Cardiac muscle cell (in vitro differentiated cells and primary cell): Measurements from ENCODE around the gene RPP38. TPM values are rescaled to one million over a fixed set of nuclear protein-coding genes. Genes with fewer than 3 reads are reported as not detected.

ENCODE experiments used
- DNase-seq, 2 donors: peaks; one replicate each; pipeline versions ENCODE4 v3.0.0 to v3.0.0-alpha.2; 2010 to 2017; ENCODE audit warnings: low read depth in 1 of 2, low spot score in 1 of 2
- H3K27ac ChIP-seq: fragments of 200-600 bp; sonication (generic); 2 replicates; pipeline ENCODE4 v1.5.1; 2016
- H3K27me3 ChIP-seq: fragments of 200-600 bp; sonication (generic); 2 replicates; pipeline ENCODE4 v1.6.0; 2016; ENCODE audit warnings: control low read depth
- H3K36me3 ChIP-seq: fragments of 200-600 bp; sonication (generic); 2 replicates; pipeline ENCODE4 v1.5.1; 2016; ENCODE audit warnings: control low read depth
- H3K4me1 ChIP-seq: fragments of 200-600 bp; sonication (generic); 2 replicates; pipeline ENCODE4 v1.8.1; 2017; ENCODE audit warnings: low read depth, mild to moderate bottlenecking, mixed run types
- H3K4me3 ChIP-seq: fragments of 200-600 bp; sonication (generic); 2 replicates; pipeline ENCODE4 v1.5.1; 2016; ENCODE audit warnings: mild to moderate bottlenecking
- H3K9me3 ChIP-seq: fragments of 200-600 bp; sonication (generic); 2 replicates; pipeline ENCODE4 v1.5.1; 2017; ENCODE audit warnings: low read depth, mild to moderate bottlenecking, control low read depth
- CTCF ChIP-seq: IDR thresholded peaks from 2 replicates; pipeline ENCODE4 v1.5.1; 2012; ENCODE audit warnings: low read depth, mild to moderate bottlenecking, low read length
- polyA plus RNA-seq: library from polyadenylated mRNA; unstranded; fragments of >200 nt; fragmentation: Nextera tagmentation; extraction: Ambion mirVana; gene quantifications from 2 replicates; pipeline ENCODE4 v1.2.1, GENCODE V29; 2016
- total RNA-seq: library from RNA; depleted of rRNA; stranded (reverse); fragments of >200 nt; gene quantifications from 2 replicates; pipeline ENCODE4 v1.2.3, GENCODE V29; 2016

RPP38 gene
- total and polyA plus RNA-seq, 2 experiments from 2014 or later, result 18.0 to 20.0 TPM

GRCh38 chr10:15152556-15152955, 55.4 kb downstream of the RPP38 start:
- Histone ChIP-seq H3K36me3 (no peaks in the 10 kb centered on the region), H3K9me3 (no peaks in the 10 kb centered on the region), H3K4me3 (no peak overlapping the region), H3K27ac (no peak overlapping the region), H3K4me1 (no peaks in the 10 kb centered on the region), H3K27me3 (no peaks in the 10 kb centered on the region)
- no peak for DNase-seq
- TF ChIP-seq CTCF, result no peak

Other genes with a start within 250 kb of the RPP38 start
- 6.9 and 10.6 TPM in 2 replicates for gene SUV39H2, start 218.5 kb upstream of the RPP38 start, total RNA-seq
- 12.4 and 20.4 TPM in 2 replicates for gene SUV39H2, start 218.5 kb upstream of the RPP38 start, polyA plus RNA-seq
- 7.6 and 8.2 TPM in 2 replicates for gene DCLRE1C, start 143.3 kb upstream of the RPP38 start, total RNA-seq
- gene DCLRE1C, start 143.3 kb upstream of the RPP38 start, polyA plus RNA-seq, result 14.8 and 16.6 TPM in 2 replicates
- 1.2 TPM in 1 of 2 replicates, not detected in the other for gene MEIG1, start 138.0 kb upstream of the RPP38 start, total RNA-seq
- gene MEIG1, start 138.0 kb upstream of the RPP38 start, polyA plus RNA-seq, result 3.0 and 4.2 TPM in 2 replicates
- gene OLAH, start 53.4 kb upstream of the RPP38 start, total RNA-seq, result not detected in 2 replicates
- not detected in 2 replicates for gene OLAH, start 53.4 kb upstream of the RPP38 start, polyA plus RNA-seq
- 4.2 and 15.4 TPM in 2 replicates for gene ACBD7, start 8.6 kb upstream of the RPP38 start, total RNA-seq
- gene ACBD7, start 8.6 kb upstream of the RPP38 start, polyA plus RNA-seq, result 1.2 and 2.1 TPM in 2 replicates
- 11.0 and 14.1 TPM in 2 replicates for gene NMT2, start 71.3 kb downstream of the RPP38 start, total RNA-seq
- 8.7 and 13.0 TPM in 2 replicates for gene NMT2, start 71.3 kb downstream of the RPP38 start, polyA plus RNA-seq